ENCODE results near the gene KDM4B.

GRCh38 chr19:5104871-5105351 is 136.0 kb downstream of the KDM4B start:
- TF ChIP-seq POLR2A (IDR thresholded peaks at IDR 0.05; ENCODE audit: low read depth, low read length): no peak
- no peak for TF ChIP-seq TAF1 (IDR thresholded peaks at IDR 0.05; ENCODE audit: borderline replicate concordance, low read depth, low read length)

Data from GM12892 (cell line).